Measurements from ENCODE around the gene ANLN. TPM values are rescaled to one million over a fixed set of nuclear protein-coding genes. Genes with fewer than 3 reads are reported as not detected.

Gene ANLN, protein sequence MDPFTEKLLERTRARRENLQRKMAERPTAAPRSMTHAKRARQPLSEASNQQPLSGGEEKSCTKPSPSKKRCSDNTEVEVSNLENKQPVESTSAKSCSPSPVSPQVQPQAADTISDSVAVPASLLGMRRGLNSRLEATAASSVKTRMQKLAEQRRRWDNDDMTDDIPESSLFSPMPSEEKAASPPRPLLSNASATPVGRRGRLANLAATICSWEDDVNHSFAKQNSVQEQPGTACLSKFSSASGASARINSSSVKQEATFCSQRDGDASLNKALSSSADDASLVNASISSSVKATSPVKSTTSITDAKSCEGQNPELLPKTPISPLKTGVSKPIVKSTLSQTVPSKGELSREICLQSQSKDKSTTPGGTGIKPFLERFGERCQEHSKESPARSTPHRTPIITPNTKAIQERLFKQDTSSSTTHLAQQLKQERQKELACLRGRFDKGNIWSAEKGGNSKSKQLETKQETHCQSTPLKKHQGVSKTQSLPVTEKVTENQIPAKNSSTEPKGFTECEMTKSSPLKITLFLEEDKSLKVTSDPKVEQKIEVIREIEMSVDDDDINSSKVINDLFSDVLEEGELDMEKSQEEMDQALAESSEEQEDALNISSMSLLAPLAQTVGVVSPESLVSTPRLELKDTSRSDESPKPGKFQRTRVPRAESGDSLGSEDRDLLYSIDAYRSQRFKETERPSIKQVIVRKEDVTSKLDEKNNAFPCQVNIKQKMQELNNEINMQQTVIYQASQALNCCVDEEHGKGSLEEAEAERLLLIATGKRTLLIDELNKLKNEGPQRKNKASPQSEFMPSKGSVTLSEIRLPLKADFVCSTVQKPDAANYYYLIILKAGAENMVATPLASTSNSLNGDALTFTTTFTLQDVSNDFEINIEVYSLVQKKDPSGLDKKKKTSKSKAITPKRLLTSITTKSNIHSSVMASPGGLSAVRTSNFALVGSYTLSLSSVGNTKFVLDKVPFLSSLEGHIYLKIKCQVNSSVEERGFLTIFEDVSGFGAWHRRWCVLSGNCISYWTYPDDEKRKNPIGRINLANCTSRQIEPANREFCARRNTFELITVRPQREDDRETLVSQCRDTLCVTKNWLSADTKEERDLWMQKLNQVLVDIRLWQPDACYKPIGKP
- 31.2 to 34.8 TPM (median 33.2 TPM) in 3 replicates for total RNA-seq
- long read RNA-seq, partial matches to known transcripts = 1 of 2 reads
- long read RNA-seq, other reads (novel, unspliced or antisense) = 1 of 2 reads

DNA sequence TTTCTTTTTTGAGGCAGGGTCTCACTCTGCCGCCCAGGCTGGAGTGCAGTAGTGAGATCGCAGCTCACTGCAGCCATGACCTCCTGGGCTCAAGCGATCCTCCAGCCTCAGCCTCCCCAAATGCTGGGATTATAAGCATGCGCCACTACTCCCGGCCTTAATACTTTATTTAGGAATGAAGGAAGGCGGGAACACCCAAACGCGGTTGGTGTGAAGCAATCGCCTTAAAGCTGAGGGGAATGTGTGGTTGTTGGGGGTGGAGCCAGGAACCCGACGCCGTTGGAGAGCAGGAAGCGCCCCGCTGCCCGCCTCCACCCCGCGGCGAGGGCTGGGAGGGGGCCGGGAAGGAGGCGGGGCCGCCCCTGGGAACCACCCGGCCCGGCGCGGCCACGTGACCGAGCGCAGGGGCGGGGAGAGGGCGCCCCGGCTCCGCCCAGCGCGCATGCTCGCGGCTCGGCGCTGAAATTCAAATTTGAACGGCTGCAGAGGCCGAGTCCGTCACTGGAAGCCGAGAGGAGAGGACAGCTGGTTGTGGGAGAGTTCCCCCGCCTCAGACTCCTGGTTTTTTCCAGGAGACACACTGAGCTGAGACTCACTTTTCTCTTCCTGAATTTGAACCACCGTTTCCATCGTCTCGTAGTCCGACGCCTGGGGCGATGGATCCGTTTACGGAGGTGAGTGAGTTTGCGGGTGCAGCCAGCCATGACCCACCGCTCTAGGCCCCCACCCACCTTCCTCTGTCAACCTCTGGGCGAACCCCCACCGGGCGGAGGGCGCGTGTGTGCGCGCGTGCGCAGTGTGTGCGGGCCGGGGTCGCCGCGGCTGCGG lies at the start of gene ANLN:
Gene ANLN (plus strand): TSS at position 492 of the 828 bp plus-strand sequence. CDS start 165 bp downstream, at position 657.
- H3K4me1 Mint-ChIP-seq (ENCODE audit: low read depth) = peaks cover 47% of the 10 kb centered on the region
- no peaks in the 10 kb centered on the region for H3K36me3 Mint-ChIP-seq (ENCODE audit: low read depth)
- H3K4me3 Mint-ChIP-seq (ENCODE audit: unreplicated experiment) = peak within 1 kb of the TSS; percentile 74
- peak; percentile 94 for DNase-seq (ENCODE audit: low spot score)
- H3K27ac Mint-ChIP-seq (ENCODE audit: unreplicated experiment) = peak within 1 kb of the TSS; percentile 92
- no peaks in the 10 kb centered on the region for H3K27me3 Mint-ChIP-seq (ENCODE audit: low read depth)
- TF ChIP-seq, protein P1, sequence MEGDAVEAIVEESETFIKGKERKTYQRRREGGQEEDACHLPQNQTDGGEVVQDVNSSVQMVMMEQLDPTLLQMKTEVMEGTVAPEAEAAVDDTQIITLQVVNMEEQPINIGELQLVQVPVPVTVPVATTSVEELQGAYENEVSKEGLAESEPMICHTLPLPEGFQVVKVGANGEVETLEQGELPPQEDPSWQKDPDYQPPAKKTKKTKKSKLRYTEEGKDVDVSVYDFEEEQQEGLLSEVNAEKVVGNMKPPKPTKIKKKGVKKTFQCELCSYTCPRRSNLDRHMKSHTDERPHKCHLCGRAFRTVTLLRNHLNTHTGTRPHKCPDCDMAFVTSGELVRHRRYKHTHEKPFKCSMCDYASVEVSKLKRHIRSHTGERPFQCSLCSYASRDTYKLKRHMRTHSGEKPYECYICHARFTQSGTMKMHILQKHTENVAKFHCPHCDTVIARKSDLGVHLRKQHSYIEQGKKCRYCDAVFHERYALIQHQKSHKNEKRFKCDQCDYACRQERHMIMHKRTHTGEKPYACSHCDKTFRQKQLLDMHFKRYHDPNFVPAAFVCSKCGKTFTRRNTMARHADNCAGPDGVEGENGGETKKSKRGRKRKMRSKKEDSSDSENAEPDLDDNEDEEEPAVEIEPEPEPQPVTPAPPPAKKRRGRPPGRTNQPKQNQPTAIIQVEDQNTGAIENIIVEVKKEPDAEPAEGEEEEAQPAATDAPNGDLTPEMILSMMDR (IDR thresholded peaks at IDR 0.05) = no peak
- H3K9me3 Mint-ChIP-seq (ENCODE audit: low read depth) = no peaks in the 10 kb centered on the region

DNA sequence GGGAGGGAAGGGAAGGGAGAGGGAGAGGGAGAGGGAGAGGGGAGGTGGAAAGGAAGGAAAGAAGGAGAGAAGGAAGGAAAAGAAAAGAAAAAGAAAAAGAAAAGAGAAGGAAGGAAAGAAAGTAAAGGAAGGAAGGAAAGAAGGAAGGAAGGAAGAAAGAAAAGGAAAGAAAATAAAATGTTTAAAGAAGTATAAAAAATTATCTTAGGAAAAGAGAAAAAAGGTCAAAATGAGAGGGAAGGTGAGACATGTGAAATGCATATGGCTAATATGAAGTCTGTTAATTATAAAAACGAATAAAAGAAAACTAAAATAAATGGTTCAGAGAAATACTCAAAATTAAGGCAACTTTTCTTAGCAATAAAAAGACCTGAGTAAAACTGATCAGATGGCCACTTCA lies 46.1 kb upstream of the ANLN start:
- TF ChIP-seq, protein P1 (IDR thresholded peaks at IDR 0.05) = no peak
- H3K9me3 Mint-ChIP-seq (ENCODE audit: low read depth) = peaks cover 3% of the 10 kb centered on the region
- H3K27me3 Mint-ChIP-seq (ENCODE audit: low read depth) = no peaks in the 10 kb centered on the region
- H3K27ac Mint-ChIP-seq (ENCODE audit: unreplicated experiment) = no peak overlapping the region
- peaks cover 1% of the 10 kb centered on the region for H3K36me3 Mint-ChIP-seq (ENCODE audit: low read depth)
- H3K4me1 Mint-ChIP-seq (ENCODE audit: low read depth) = peaks cover 27% of the 10 kb centered on the region
- no peak overlapping the region for H3K4me3 Mint-ChIP-seq (ENCODE audit: unreplicated experiment)
- no peak for DNase-seq (ENCODE audit: low spot score)

DNA sequence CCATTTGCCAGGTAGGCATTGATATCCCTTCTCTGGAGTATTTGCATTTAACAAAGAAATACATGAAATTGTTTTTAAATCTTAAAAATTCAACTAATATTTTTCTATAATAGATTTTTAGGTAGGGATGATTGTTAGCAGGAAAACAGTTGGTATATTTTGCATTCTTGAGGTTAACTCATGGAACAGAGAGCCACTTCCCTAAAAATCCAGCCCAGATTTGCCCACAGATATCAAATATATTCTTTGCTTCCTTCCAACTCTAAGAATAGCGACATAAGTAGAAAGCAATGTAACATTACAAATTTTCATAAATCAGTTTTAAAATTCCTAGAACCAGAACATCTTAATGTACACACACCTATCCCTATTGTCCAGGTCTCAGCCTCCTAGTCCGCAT lies 45.0 kb upstream of the ANLN start:
- H3K4me3 Mint-ChIP-seq (ENCODE audit: unreplicated experiment) = no peak overlapping the region
- peaks cover 3% of the 10 kb centered on the region for H3K9me3 Mint-ChIP-seq (ENCODE audit: low read depth)
- H3K36me3 Mint-ChIP-seq (ENCODE audit: low read depth) = peaks cover 1% of the 10 kb centered on the region
- peaks cover 37% of the 10 kb centered on the region for H3K4me1 Mint-ChIP-seq (ENCODE audit: low read depth)
- no peaks in the 10 kb centered on the region for H3K27me3 Mint-ChIP-seq (ENCODE audit: low read depth)
- H3K27ac Mint-ChIP-seq (ENCODE audit: unreplicated experiment) = no peak overlapping the region
- no peak for DNase-seq (ENCODE audit: low spot score)
- TF ChIP-seq, protein P1 (IDR thresholded peaks at IDR 0.05) = no peak

DNA sequence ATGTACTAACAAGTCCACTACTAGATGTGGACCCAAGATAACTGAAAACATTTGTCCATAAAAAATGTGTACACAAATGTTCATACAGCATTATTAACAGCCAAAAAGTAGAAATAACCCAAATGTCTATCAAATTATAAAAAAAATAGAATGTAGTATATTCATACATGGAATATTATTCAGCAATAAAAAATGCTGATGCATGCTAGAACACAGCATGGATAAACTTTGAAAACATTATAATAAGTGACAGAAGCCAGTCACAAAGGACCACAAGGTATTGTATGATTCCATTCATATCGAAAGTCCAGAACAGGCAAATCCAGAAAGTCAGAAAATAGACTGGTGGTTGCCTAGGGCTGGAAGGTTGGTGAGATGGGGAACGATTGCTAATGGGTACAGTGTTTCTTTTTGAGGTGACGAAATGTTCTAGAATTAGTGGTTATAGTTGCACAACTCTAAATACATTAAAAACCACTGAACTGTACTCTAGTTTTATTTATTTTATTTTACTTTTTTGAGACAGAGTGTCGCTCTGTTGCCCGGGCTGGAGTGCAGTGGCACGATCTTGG lies 43.3 kb upstream of the ANLN start:
- H3K36me3 Mint-ChIP-seq (ENCODE audit: low read depth) = peaks cover 1% of the 10 kb centered on the region
- TF ChIP-seq, protein P1 (IDR thresholded peaks at IDR 0.05) = no peak
- H3K27me3 Mint-ChIP-seq (ENCODE audit: low read depth) = no peaks in the 10 kb centered on the region
- DNase-seq (ENCODE audit: low spot score) = no peak
- no peak overlapping the region for H3K4me3 Mint-ChIP-seq (ENCODE audit: unreplicated experiment)
- H3K27ac Mint-ChIP-seq (ENCODE audit: unreplicated experiment) = no peak overlapping the region
- H3K4me1 Mint-ChIP-seq (ENCODE audit: low read depth) = peaks cover 40% of the 10 kb centered on the region
- H3K9me3 Mint-ChIP-seq (ENCODE audit: low read depth) = peaks cover 3% of the 10 kb centered on the region

Measured in chondrocyte (in vitro differentiated cells).